Mesenchymal stem cell (in vitro differentiated cells and primary cell): ENCODE results near the gene CEP55.

ENCODE experiments used
- DNase-seq: peaks from one replicate; pipeline ENCODE4 v3.0.0-alpha.2; 2013
- H2AFZ ChIP-seq: one replicate; pipeline ENCODE4 v1.6.1; 2013; ENCODE audit warnings: low read depth, mild to moderate bottlenecking, control low read depth, inconsistent platforms, low read length, moderate library complexity
- H2AK5ac ChIP-seq: 2 replicates; pipeline ENCODE4 v1.6.1; 2013; ENCODE audit warnings: low read length, moderate library complexity, mild to moderate bottlenecking, inconsistent platforms; ENCODE audit not compliant: severe bottlenecking
- H2BK120ac ChIP-seq: one replicate; pipeline ENCODE4 v1.6.1; 2013; ENCODE audit warnings: low read depth, mild to moderate bottlenecking, inconsistent platforms, low read length, moderate library complexity
- H2BK12ac ChIP-seq, 2 experiments: one replicate each; pipeline ENCODE4 v1.6.1; 2013; ENCODE audit warnings: inconsistent platforms in 2 of 2, low read length in 2 of 2, mild to moderate bottlenecking in 2 of 2, moderate library complexity in 2 of 2, control low read depth in 1 of 2
- H2BK15ac ChIP-seq: one replicate; pipeline ENCODE4 v1.6.1; 2013; ENCODE audit warnings: mild to moderate bottlenecking, low read depth, inconsistent platforms; ENCODE audit not compliant: poor library complexity, severe bottlenecking
- H2BK5ac ChIP-seq: 2 replicates; pipeline ENCODE4 v1.6.1; 2013; ENCODE audit warnings: low read depth, mild to moderate bottlenecking, low read length, control low read depth, inconsistent platforms; ENCODE audit not compliant: poor library complexity, severe bottlenecking
- H3K14ac ChIP-seq, 2 experiments: one replicate each; pipeline ENCODE4 v1.6.1; 2013; ENCODE audit warnings: inconsistent platforms in 2 of 2, low read length in 2 of 2, control low read depth in 1 of 2, mild to moderate bottlenecking in 1 of 2, moderate library complexity in 1 of 2
- H3K18ac ChIP-seq, 2 experiments: one replicate each; pipeline ENCODE4 v1.6.1; 2013; ENCODE audit warnings: inconsistent platforms in 2 of 2, low read length in 2 of 2, control low read depth in 1 of 2, low read depth in 1 of 2, mild to moderate bottlenecking in 1 of 2
- H3K23ac ChIP-seq, 2 experiments: one replicate each; pipeline ENCODE4 v1.6.1; 2013; ENCODE audit warnings: inconsistent platforms in 2 of 2, low read length in 2 of 2, mild to moderate bottlenecking in 2 of 2, moderate library complexity in 2 of 2, control low read depth in 1 of 2
- H3K27ac ChIP-seq: 2 replicates; pipeline ENCODE4 v1.5.1; 2013; ENCODE audit warnings: mild to moderate bottlenecking, moderate library complexity, low read length, control low read depth, inconsistent platforms; ENCODE audit not compliant: poor library complexity, severe bottlenecking
- H3K27me3 ChIP-seq, 2 experiments: 2 replicates each; pipeline versions ENCODE4 v1.6.1 to v1.7.0; 2013; ENCODE audit warnings: low read length in 2 of 2, mild to moderate bottlenecking in 2 of 2, moderate library complexity in 2 of 2, control low read depth in 1 of 2, inconsistent platforms in 1 of 2; ENCODE audit not compliant: control insufficient read depth in 1 of 2, insufficient read depth in 1 of 2
- H3K36me3 ChIP-seq, 2 experiments: 2 replicates each; pipeline versions ENCODE4 v1.6.1 to v1.7.0; 2013; ENCODE audit warnings: low read length in 2 of 2, control low read depth in 1 of 2, inconsistent platforms in 1 of 2, low read depth in 1 of 2, mild to moderate bottlenecking in 1 of 2; ENCODE audit not compliant: insufficient read depth in 2 of 2, control insufficient read depth in 1 of 2
- H3K4ac ChIP-seq, 2 experiments: one replicate each; pipeline ENCODE4 v1.6.1; 2013; ENCODE audit warnings: inconsistent platforms in 2 of 2, low read length in 2 of 2, mild to moderate bottlenecking in 2 of 2, moderate library complexity in 2 of 2, control low read depth in 1 of 2, low read depth in 1 of 2
- H3K4me1 ChIP-seq: 2 replicates; pipeline ENCODE4 v1.6.1; 2013; ENCODE audit warnings: low read depth, low read length, control low read depth; ENCODE audit not compliant: control insufficient read depth, insufficient read depth
- H3K4me2 ChIP-seq: 2 replicates; pipeline ENCODE4 v1.6.1; 2013; ENCODE audit warnings: low read length, mild to moderate bottlenecking, inconsistent platforms; ENCODE audit not compliant: poor library complexity, severe bottlenecking
- H3K4me3 ChIP-seq, 2 experiments: 2 replicates each; pipeline versions ENCODE4 v1.5.1 to v1.7.0; 2013; ENCODE audit warnings: low read length in 2 of 2, mild to moderate bottlenecking in 2 of 2, control low read depth in 1 of 2, low read depth in 1 of 2; ENCODE audit not compliant: insufficient read depth in 1 of 2
- H3K79me1 ChIP-seq: replicated peaks from 2 replicates; pipeline ENCODE4 v1.6.1; 2013; ENCODE audit warnings: mild to moderate bottlenecking, control low read depth, low read length, inconsistent platforms; ENCODE audit not compliant: poor library complexity, severe bottlenecking
- H3K9ac ChIP-seq: 2 replicates; pipeline ENCODE4 v1.7.0; 2013; ENCODE audit warnings: mild to moderate bottlenecking, low read length, moderate library complexity
- H3K9me3 ChIP-seq: 2 replicates; pipeline ENCODE4 v1.7.0; 2013; ENCODE audit warnings: mild to moderate bottlenecking, low read length; ENCODE audit not compliant: control insufficient read depth
- H4K8ac ChIP-seq: one replicate; pipeline ENCODE4 v1.6.1; 2013; ENCODE audit warnings: inconsistent platforms, mild to moderate bottlenecking, low read length, moderate library complexity
- H4K91ac ChIP-seq: one replicate; pipeline ENCODE4 v1.6.1; 2013; ENCODE audit warnings: mild to moderate bottlenecking, low read length, inconsistent platforms
- WGBS: methylation state at CpG from one replicate; pipeline ENCODE4 v1.1.7; 2013; ENCODE audit warnings: mixed read lengths; 5-methylcytosine and 5-hydroxymethylcytosine counted together

Gene CEP55

GRCh38 chr10:93573051-93573909 is 76.9 kb downstream of the CEP55 start:
- no peak overlapping the region for H4K91ac ChIP-seq
- no peak overlapping the region for H3K18ac ChIP-seq
- no peak overlapping the region for H3K23ac ChIP-seq
- peaks cover 58 to 89% of the 10 kb centered on the region in 2 experiments for H3K27me3 ChIP-seq
- peaks cover 3% of the 10 kb centered on the region for H3K9me3 ChIP-seq
- H3K79me1 ChIP-seq, result no peaks in the 10 kb centered on the region
- no peak overlapping the region for H2BK5ac ChIP-seq
- no peak overlapping the region for H3K4me2 ChIP-seq
- no peak overlapping the region for H2BK15ac ChIP-seq
- H3K9ac ChIP-seq, result no peak overlapping the region
- H3K14ac ChIP-seq, result no peak overlapping the region
- no peaks in the 10 kb centered on the region for H3K36me3 ChIP-seq
- no peak overlapping the region for H2AFZ ChIP-seq
- H3K4me3 ChIP-seq, result no peak overlapping the region
- WGBS, result 73% methylated on average over 7 of the region's 10 CpGs
- no peaks in the 10 kb centered on the region for H3K4me1 ChIP-seq
- no peak overlapping the region for H3K4ac ChIP-seq
- H2BK12ac ChIP-seq, result no peak overlapping the region
- no peak overlapping the region for H3K27ac ChIP-seq
- H2BK120ac ChIP-seq, result no peak overlapping the region
- H2AK5ac ChIP-seq, result no peak overlapping the region
- no peak for DNase-seq
- no peak overlapping the region for H4K8ac ChIP-seq

- no peak overlapping the region for H2BK5ac ChIP-seq
- H2AFZ ChIP-seq, result no peak overlapping the region
- no peak overlapping the region for H3K4me3 ChIP-seq
- H3K14ac ChIP-seq, result no peak overlapping the region
- no peaks in the 10 kb centered on the region for H3K36me3 ChIP-seq
- H2BK15ac ChIP-seq, result no peak overlapping the region
- H2AK5ac ChIP-seq, result no peak overlapping the region
- H2BK12ac ChIP-seq, result no peak overlapping the region
- H3K4ac ChIP-seq, result no peak overlapping the region
- peaks cover 4% of the 10 kb centered on the region for H3K4me1 ChIP-seq
- H3K9ac ChIP-seq, result no peak overlapping the region
- no peak overlapping the region for H3K27ac ChIP-seq
- no peaks in the 10 kb centered on the region for H3K79me1 ChIP-seq
- DNase-seq, result no peak
- no peak overlapping the region for H3K23ac ChIP-seq
- H3K4me2 ChIP-seq, result no peak overlapping the region
- no peak overlapping the region for H2BK120ac ChIP-seq
- H3K9me3 ChIP-seq, result peaks cover 3% of the 10 kb centered on the region
- no CpG with 5 or more reads among the region's 3 CpGs for WGBS
- no peak overlapping the region for H3K18ac ChIP-seq
- H4K8ac ChIP-seq, result no peak overlapping the region
- no peak overlapping the region for H4K91ac ChIP-seq
- H3K27me3 ChIP-seq, result peaks cover 52 to 86% of the 10 kb centered on the region in 2 experiments
These were observed 77.5 kb downstream of the CEP55 start for GRCh38 chr10:93573924-93574323.

GRCh38 chr10:93576888-93577287 is 80.5 kb downstream of the CEP55 start:
- Histone ChIP-seq H3K14ac (no peak overlapping the region), H3K27ac (no peak overlapping the region), H3K79me1 (no peaks in the 10 kb centered on the region), H4K8ac (no peak overlapping the region), H4K91ac (no peak overlapping the region), H3K9me3 (peaks cover 10% of the 10 kb centered on the region), H3K27me3 (peaks cover 35 to 70% of the 10 kb centered on the region in 2 experiments), H3K4me1 (peaks cover 5% of the 10 kb centered on the region), H3K4me2 (no peak overlapping the region), H3K4ac (no peak overlapping the region), H2BK120ac (no peak overlapping the region), H3K4me3 (no peak overlapping the region), H2AK5ac (no peak overlapping the region), H2BK5ac (no peak overlapping the region), H3K18ac (no peak overlapping the region), H2AFZ (no peak overlapping the region), H3K36me3 (no peaks in the 10 kb centered on the region), H2BK15ac (no peak overlapping the region), H2BK12ac (no peak overlapping the region), H3K23ac (no peak overlapping the region), H3K9ac (no peak overlapping the region)
- no peak for DNase-seq
- 65% methylated on average over 3 of the region's 3 CpGs for WGBS

GRCh38 chr10:93577565-93577964 is 81.2 kb downstream of the CEP55 start:
- no peak overlapping the region for H2AK5ac ChIP-seq
- no peak overlapping the region for H3K18ac ChIP-seq
- H3K36me3 ChIP-seq, result no peaks in the 10 kb centered on the region
- no peak overlapping the region for H3K4me3 ChIP-seq
- H2BK15ac ChIP-seq, result no peak overlapping the region
- no peak overlapping the region for H4K91ac ChIP-seq
- peaks cover 10% of the 10 kb centered on the region for H3K9me3 ChIP-seq
- H4K8ac ChIP-seq, result no peak overlapping the region
- DNase-seq, result no peak
- H2AFZ ChIP-seq, result no peak overlapping the region
- H3K27me3 ChIP-seq, result peaks cover 29 to 66% of the 10 kb centered on the region in 2 experiments
- no peaks in the 10 kb centered on the region for H3K79me1 ChIP-seq
- peaks cover 5% of the 10 kb centered on the region for H3K4me1 ChIP-seq
- no peak overlapping the region for H2BK120ac ChIP-seq
- H2BK5ac ChIP-seq, result no peak overlapping the region
- H3K23ac ChIP-seq, result no peak overlapping the region
- no peak overlapping the region for H3K14ac ChIP-seq
- H2BK12ac ChIP-seq, result no peak overlapping the region
- no peak overlapping the region for H3K27ac ChIP-seq
- no peak overlapping the region for H3K4me2 ChIP-seq
- H3K9ac ChIP-seq, result no peak overlapping the region
- WGBS, result 83% methylated on average over 3 of the region's 3 CpGs
- H3K4ac ChIP-seq, result no peak overlapping the region
